ENCODE results near the gene PPIL1.

DNA sequence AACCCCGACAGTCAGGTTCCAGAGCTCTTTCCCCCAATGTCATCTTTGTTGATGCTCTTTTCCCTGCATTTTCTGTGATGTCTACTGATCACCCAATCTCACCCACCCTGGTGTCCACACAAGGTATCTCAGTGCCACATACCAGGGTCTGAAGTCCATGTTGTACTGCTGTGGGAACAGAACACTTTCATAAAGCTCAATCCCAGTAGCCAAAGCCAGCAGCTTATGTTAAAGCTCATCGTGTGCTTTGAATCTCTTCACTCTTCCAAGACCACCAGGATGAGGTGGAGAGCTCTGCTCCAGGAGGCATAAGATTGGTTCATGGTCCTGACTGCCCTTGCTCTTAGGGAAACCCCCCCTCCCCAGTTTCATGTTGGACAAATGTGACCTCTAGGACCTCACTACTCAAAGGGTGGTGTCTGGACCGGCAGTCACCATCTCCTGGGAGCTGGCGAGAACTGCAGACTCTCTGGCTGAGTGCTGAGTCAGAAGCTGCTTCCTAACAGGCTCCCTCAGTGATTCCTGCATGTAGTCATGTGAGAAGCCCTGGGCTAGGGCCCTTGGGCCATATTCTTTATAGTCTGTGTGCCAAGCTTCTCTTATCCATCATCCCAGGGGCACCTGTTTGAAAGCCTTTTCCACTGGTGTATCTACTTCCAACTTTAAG lies 22.0 kb downstream of the PPIL1 start:
- TF ChIP-seq, protein P1, sequence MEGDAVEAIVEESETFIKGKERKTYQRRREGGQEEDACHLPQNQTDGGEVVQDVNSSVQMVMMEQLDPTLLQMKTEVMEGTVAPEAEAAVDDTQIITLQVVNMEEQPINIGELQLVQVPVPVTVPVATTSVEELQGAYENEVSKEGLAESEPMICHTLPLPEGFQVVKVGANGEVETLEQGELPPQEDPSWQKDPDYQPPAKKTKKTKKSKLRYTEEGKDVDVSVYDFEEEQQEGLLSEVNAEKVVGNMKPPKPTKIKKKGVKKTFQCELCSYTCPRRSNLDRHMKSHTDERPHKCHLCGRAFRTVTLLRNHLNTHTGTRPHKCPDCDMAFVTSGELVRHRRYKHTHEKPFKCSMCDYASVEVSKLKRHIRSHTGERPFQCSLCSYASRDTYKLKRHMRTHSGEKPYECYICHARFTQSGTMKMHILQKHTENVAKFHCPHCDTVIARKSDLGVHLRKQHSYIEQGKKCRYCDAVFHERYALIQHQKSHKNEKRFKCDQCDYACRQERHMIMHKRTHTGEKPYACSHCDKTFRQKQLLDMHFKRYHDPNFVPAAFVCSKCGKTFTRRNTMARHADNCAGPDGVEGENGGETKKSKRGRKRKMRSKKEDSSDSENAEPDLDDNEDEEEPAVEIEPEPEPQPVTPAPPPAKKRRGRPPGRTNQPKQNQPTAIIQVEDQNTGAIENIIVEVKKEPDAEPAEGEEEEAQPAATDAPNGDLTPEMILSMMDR (IDR thresholded peaks at IDR 0.05), result no peak
- no peak for TF ChIP-seq POLR2A (IDR thresholded peaks at IDR 0.05)
